Heart left ventricle (tissue), 16 donors: ENCODE measurements around the gene KCNQ2. TPM values are rescaled to one million over a fixed set of nuclear protein-coding genes. Genes with fewer than 3 reads are reported as not detected.

Experiments
- ATAC-seq, 4 donors: fragments of 200-7000 bp; cut with Tn5 transposase; one replicate each; pipeline ENCODE4 v1.9.1; 2020 to 2022; ENCODE audit warnings: moderate library complexity in 4 of 4, mild to moderate bottlenecking in 3 of 4, moderate number of reproducible peaks in 1 of 4
- DNase-seq, 5 donors: peaks; one replicate each; pipeline ENCODE4 v3.0.0-alpha.2; 2020
- H3K27ac ChIP-seq, 12 donors: fragments of 200-600 bp; sonication (generic) in 4 of 12; one replicate each; pipeline versions ENCODE4 v1.5.0 to v1.8.0; 2016 to 2022; ENCODE audit warnings: mild to moderate bottlenecking in 2 of 12
- H3K27me3 ChIP-seq, 9 donors: fragments of 200-600 bp; sonication (generic) in 2 of 9; one replicate each; pipeline versions ENCODE4 v1.5.1 to v1.8.0; 2016 to 2022; ENCODE audit warnings: mild to moderate bottlenecking in 3 of 9
- H3K36me3 ChIP-seq, 9 donors: fragments of 200-600 bp; sonication (generic) in 2 of 9; one replicate each; pipeline versions ENCODE4 v1.5.0 to v1.8.0; 2018 to 2022; ENCODE audit warnings: mild to moderate bottlenecking in 2 of 9
- H3K4me1 ChIP-seq, 12 donors: fragments of 200-600 bp; sonication (generic) in 4 of 12; one replicate each; pipeline versions ENCODE4 v1.5.0 to v1.8.0; 2016 to 2022; ENCODE audit warnings: mild to moderate bottlenecking in 3 of 12
- H3K4me3 ChIP-seq, 12 donors: fragments of 200-600 bp; sonication (generic) in 4 of 12; one replicate each; pipeline versions ENCODE4 v1.5.0 to v1.8.0; 2017 to 2022; ENCODE audit warnings: mild to moderate bottlenecking in 9 of 12, moderate library complexity in 4 of 12
- H3K9me3 ChIP-seq, 12 donors: fragments of 200-600 bp; sonication (generic) in 4 of 12; one replicate each; pipeline versions ENCODE4 v1.5.0 to v1.8.0; 2016 to 2022; ENCODE audit warnings: mild to moderate bottlenecking in 1 of 12
- CTCF ChIP-seq, 12 donors: fragments of 200-600 bp; sonication (generic) in 4 of 12; IDR thresholded peaks; one replicate each; pipeline versions ENCODE4 v1.5.0 to v1.8.0; 2018 to 2022; ENCODE audit warnings: antibody characterized with exemption in 12 of 12, mild to moderate bottlenecking in 5 of 12
- POLR2A ChIP-seq, 2 donors: fragments of 450-650 bp; IDR thresholded peaks; one replicate each; pipeline ENCODE4 v1.6.1; 2017; ENCODE audit warnings: antibody characterized with exemption in 2 of 2, mild to moderate bottlenecking in 2 of 2, moderate library complexity in 2 of 2
- WGBS, 4 donors: extraction: QIAGEN DNeasy Blood & Tissue Kit in 2 of 4; methylation state at CpG; one replicate each; pipeline versions ENCODE4 v1.1.5 to v1.1.7; 2013 to 2018; 5-methylcytosine and 5-hydroxymethylcytosine counted together
- intact Hi-C, 10 donors: fragments of 100-400 bp; cut with DNase I; formaldehyde crosslinking; loops; one replicate each; pipeline versions ENCODE4 v1.11.1 to v1.14.2; 2022
- polyA plus RNA-seq, 2 donors: library from polyadenylated mRNA; stranded (reverse); fragments of 200-250 nt; gene quantifications; one replicate each; pipeline ENCODE4 v1.2.3, GENCODE V29; 2013
- total RNA-seq, 9 donors: library from RNA; depleted of rRNA in 2 of 9; stranded (reverse); fragments of >200 nt in 2 of 9; fragmentation: NEBNext Ultra II Directional in 3 of 9; extraction: Animal tissue kit (Norgen Biotek cat#: 25700) in 3 of 9; gene quantifications; one replicate each; pipeline versions ENCODE4 v1.1.0 to v1.2.4, GENCODE V29; 2016 to 2023
- donor health status: ischemic (EF 13 %, LVEDD 7.1; RV severe dilation, severe dysfunction).
- donor health status: healthy with polysubstance abuse.
- donor health status: DM: no; HTN: yes; CAD: no.
- donor health status: DM: no; HTN: no; CAD: no.
- donor health status: ischemic (EF 25% LVEDD 6.9; RV normal size, moderate dysfunction).
- donor health status: ischemic (EF 25% LVEDD 5.7; RV mildly dilated, moderate dysfunction).
- donor health status: healthy.
- donor health status: DM: yes; HTN: yes; CAD: no.
- donor health status: ischemic (EF 35%, LVEDD 5.7; RV mildly dilated, moderate dysfunction).
- donor health status: nonischemic (EF 11% LVEDD 7.7; RV severe dilation, severe dysfunction).
- donor health status: DM: yes; HTN: yes; CAD: no.
- donor health status: PGD.
- donor health status: ischemic (EF 29% LVEDD 5.4; RV normal size, mild dysfunction).
- donor health status: nonischemic (EF 23%, LVEDD 6.1; RV moderate dilation, normal function).

The KCNQ2 gene
- total and polyA plus RNA-seq, 11 donors: 0.06 to 2.6 (median 0.65) TPM; not detected in 7

GRCh38 chr20:63495167-63495720 lies 22.8 kb upstream of the KCNQ2 start:
- DNase-seq: peak in 1 of 5 donors; percentile 39
- H3K27me3 ChIP-seq: peaks cover 0 to 42% (median 23%) of the 10 kb centered on the region in 9 donors
- no peaks in the 10 kb centered on the region for H3K9me3 ChIP-seq
- no peak for ATAC-seq
- 56 to 68% (median 64%) methylated on average over 2 to 8 of the region's 8 CpGs for WGBS, 4 donors
- H3K36me3 ChIP-seq: peaks cover 0 to 47% (median 0%) of the 10 kb centered on the region in 9 donors
- H3K4me3 ChIP-seq: no peak overlapping the region
- TF ChIP-seq POLR2A (IDR thresholded peaks at IDR 0.05): no peak
- no peak for TF ChIP-seq CTCF (IDR thresholded peaks at IDR 0.05)
- intact Hi-C loops: loop anchor here in 1 of 10 donors (5.0 kb wide), 1 partner anchor 477 kb away; no protein-coding TSS in a partner anchor
- H3K27ac ChIP-seq: peak overlapping the region in 3 of 12 donors; percentile 30 to 98 (median 97)
- peaks cover 2 to 58% (median 23%) of the 10 kb centered on the region in 12 donors for H3K4me1 ChIP-seq

DNA sequence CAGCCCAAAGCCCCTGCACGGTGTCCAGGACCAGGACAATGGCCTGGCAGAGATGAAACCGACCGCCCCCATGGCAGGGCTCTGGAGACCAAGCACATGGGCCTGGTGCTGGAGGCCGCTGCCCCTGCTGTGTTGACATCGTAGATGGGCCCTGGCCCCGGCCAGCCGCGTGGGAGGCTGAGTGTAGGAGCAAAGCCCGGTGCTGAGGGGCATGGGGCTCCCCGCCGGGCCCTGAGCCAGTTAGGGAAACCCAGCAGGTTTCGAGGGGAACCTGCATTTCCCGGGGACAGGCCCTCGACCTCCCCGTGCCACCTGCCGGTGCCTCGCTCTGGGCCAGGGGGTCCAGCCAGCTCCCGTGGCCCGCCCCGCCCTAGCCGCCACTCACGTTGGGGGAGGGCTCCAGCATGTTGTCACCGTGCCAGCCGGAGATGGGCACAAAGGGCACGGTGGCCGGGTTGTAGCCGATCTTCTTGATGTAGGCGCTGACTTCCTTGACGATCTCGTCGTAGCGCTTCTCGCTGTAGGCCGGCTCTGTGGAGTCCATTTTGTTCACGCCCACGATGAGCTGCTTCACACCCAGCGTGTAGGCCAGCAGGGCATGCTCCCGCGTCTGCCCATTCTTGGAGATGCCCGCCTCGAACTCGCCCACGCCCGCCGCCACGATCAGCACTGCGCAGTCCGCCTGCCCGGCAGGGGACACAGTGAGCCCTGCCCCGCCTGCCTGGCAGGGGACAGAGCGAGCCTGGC lies 22.1 kb upstream of the KCNQ2 start:
- Histone ChIP-seq H3K27ac (no peak overlapping the region), H3K9me3 (no peaks in the 10 kb centered on the region), H3K27me3 (peaks cover 0 to 40% (median 22%) of the 10 kb centered on the region in 9 donors), H3K36me3 (peaks cover 0 to 53% (median 2%) of the 10 kb centered on the region in 9 donors), H3K4me1 (peaks cover 2 to 53% (median 21%) of the 10 kb centered on the region in 12 donors), H3K4me3 (no peak overlapping the region)
- intact Hi-C loops: loop anchor here in 1 of 10 donors (5.0 kb wide), 1 partner anchor 478 kb away; no protein-coding TSS in a partner anchor
- ATAC-seq: no peak
- no peak for TF ChIP-seq CTCF (IDR thresholded peaks at IDR 0.05)
- no peak for TF ChIP-seq POLR2A (IDR thresholded peaks at IDR 0.05)
- WGBS, 4 donors: 70 to 82% (median 79%) methylated on average over 30 to 51 of the region's 51 CpGs
- peak in 1 of 5 donors; percentile 70 for DNase-seq

DNA sequence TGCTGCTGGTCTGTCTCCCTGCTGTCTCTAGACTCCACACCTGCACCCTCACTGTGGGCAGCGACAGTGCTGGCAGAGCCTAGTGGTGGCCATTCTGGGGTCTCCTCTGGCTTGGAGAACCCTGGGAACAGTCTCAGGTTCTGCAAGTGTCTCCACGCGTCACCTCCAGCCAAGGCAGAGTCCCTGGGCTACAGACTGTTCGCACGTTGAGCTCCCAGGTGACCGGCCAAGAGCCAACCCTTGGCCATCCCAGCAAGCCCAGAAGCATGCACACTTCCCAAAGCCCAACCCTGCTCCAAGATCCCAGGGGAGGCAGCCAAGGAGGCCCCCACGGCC lies 21.6 kb upstream of the KCNQ2 start:
- DNase-seq: no peak
- Histone ChIP-seq H3K4me1 (peaks cover 2 to 47% (median 18%) of the 10 kb centered on the region in 12 donors), H3K27me3 (peaks cover 2 to 42% (median 17%) of the 10 kb centered on the region in 9 donors), H3K27ac (no peak overlapping the region), H3K9me3 (no peaks in the 10 kb centered on the region), H3K36me3 (peaks cover 0 to 54% (median 5%) of the 10 kb centered on the region in 9 donors), H3K4me3 (no peak overlapping the region)
- intact Hi-C loops: no loop called here
- ATAC-seq: no peak
- 56 to 77% (median 66%) methylated on average over 3 to 7 of the region's 7 CpGs for WGBS, 4 donors
- no peak for TF ChIP-seq POLR2A (IDR thresholded peaks at IDR 0.05)
- no peak for TF ChIP-seq CTCF (IDR thresholded peaks at IDR 0.05)

DNA sequence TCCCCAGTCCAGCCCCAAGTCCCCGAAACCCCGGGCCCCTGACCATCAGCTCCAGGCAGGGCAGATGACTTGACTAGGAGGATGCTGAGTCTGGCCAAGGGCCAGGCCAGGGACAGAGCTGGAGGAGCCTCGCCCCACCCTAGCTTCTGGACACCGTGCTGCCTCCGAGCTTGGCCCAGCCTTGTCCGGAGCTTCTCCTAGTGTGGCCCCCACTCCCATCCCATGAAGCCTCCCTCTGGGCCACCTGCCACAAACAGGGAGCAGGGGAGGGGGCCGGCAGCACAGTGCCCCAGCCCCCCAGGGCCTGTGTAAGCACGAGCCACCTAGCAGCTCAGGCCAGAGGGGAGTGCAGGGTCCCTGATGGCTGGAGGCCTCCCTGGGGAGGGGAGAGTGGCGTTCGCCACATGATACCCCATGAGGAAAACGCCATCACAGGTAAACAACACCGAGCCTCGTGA lies 21.1 kb upstream of the KCNQ2 start:
- Histone ChIP-seq H3K27ac (no peak overlapping the region), H3K4me3 (no peak overlapping the region), H3K36me3 (peaks cover 0 to 59% (median 10%) of the 10 kb centered on the region in 9 donors), H3K9me3 (no peaks in the 10 kb centered on the region), H3K27me3 (peaks cover 6 to 46% (median 17%) of the 10 kb centered on the region in 9 donors), H3K4me1 (peaks cover 2 to 48% (median 19%) of the 10 kb centered on the region in 12 donors)
- peak in 1 of 5 donors; percentile 47 for DNase-seq
- no peak for ATAC-seq
- 59 to 70% (median 62%) methylated on average over 8 to 13 of the region's 13 CpGs for WGBS, 4 donors
- no peak for TF ChIP-seq POLR2A (IDR thresholded peaks at IDR 0.05)
- TF ChIP-seq CTCF (IDR thresholded peaks at IDR 0.05): no peak
- intact Hi-C loops: no loop called here
